SW 1271 (cell line): ENCODE data around the gene OGA.

ENCODE experiments used
- DNase-seq, 2 experiments: peaks; one replicate each; lab custom pipeline; 2025; lab: John Stamatoyannopoulos, UW

Gene OGA

GRCh38 chr10:101758858-101759257 is 59.4 kb downstream of the OGA start:
- DNase-seq, result no peak

DNA sequence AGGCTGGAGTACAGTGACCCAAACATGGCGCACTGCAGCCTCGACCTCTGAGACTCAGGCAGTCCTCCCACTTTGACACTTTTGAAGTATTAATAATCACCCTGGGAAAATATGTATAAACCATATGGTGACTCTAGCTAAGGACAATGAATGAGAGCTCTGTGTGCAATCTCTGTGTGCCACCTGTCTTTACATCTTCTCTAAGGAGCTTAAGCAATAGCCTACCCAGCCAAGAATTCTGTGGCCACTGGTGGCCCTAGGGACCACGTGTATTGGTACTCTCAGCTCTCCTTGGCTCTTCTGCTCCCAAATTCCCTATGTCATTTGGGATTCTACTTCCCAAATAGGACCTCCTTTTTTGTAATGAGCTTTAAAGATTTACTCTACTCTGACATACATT is 66.0 kb downstream of the OGA start:
- DNase-seq, result no peak

DNA sequence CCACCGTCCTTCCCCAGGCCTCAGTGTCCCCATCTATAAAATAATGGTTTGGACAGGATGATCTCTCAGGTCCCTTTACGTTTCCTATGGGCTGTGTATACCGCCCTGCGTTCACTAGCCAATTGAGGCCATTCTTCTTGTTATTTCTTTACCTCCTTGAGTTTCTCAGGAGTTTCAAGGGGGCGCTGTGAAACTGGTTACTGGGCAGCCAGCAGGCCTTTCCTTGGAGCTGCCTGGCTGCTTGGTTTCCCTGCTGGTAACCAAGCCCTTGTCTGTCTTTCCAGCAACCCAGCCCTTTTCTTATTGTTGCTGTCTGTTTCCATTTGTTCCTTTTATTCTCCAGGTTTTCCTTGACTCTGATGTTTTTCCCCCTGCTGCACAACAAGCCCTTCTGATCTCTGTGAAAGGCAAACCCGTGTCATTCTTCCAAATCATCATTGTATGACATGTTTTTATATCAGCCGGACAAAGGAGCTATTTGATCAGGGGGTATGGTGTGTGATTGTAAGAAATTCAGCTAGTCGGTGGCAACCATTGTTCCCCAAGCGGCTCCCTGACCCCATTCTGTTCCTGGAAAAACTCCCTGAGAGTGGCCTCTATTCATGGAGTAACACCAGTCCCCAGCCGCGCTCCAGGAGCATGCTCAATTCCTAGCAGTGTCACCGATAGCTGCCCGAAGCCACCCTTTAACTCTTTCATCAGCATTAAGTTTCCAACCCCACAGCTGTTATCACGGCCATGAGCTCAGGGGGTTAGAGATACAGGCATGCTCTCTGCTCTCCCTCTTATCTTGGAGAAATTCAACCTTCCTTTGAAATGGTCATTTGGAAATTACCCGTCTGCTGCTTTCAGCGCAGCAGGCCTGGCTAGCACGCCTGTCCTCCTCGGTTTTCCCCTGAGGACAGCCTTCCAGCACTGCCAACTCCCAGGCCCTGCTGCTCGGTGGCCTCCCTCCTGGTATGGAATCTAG is 68.9 kb downstream of the OGA start:
- no peak for DNase-seq

GRCh38 chr10:101748496-101748895 is 69.7 kb downstream of the OGA start:
- no peak for DNase-seq

- DNase-seq, result no peak
These were observed 73.1 kb downstream of the OGA start for GRCh38 chr10:101745074-101745696.

DNA sequence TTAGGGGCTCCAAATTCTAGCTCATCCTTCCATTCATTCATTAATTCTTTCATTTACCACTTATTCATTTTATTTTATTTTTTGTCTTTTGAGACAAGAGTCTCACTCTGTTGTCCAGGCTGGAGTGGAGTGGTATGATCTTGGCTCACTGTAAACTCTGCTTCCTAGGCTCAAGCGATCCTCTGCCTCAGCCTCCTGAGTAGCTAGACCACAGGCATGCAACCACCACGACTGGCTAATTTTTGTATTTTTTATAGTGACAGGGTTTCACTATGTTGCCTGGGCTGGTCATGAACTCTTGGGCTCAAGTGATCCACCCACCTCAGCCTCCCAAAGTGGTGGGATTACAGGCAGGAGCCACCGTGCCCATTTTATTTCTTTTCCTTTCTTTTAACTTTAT is 74.0 kb downstream of the OGA start:
- no peak for DNase-seq

DNA sequence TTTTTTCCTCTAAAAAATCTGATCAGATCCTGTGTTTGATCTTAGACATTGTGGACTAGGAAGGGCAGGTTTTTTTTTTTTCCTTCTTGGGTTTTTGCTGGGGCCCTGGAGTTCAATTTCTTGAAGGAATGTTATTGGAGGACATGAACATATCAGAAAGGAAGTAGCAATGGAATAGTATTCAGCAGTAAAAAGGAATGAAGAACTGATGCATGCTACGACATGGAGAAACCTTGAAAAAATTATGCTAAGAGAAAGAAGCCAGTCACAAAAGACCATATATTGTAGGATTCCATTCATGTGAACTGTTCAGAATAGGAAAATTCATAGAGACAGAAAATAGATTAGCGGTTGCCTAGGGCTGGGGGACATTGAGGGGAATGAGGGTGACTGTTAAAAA is 76.3 kb downstream of the OGA start:
- DNase-seq, result no peak

- DNase-seq, result no peak
These were observed 81.6 kb downstream of the OGA start for GRCh38 chr10:101736666-101737065.
